ENCODE data around the gene ARHGEF5.
"Not testable (repeated sequence)": the region's sequence is repeated elsewhere in the genome, so short reads cannot be mapped to it uniquely, and the experiment has no call there.

Gene ARHGEF5

DNA sequence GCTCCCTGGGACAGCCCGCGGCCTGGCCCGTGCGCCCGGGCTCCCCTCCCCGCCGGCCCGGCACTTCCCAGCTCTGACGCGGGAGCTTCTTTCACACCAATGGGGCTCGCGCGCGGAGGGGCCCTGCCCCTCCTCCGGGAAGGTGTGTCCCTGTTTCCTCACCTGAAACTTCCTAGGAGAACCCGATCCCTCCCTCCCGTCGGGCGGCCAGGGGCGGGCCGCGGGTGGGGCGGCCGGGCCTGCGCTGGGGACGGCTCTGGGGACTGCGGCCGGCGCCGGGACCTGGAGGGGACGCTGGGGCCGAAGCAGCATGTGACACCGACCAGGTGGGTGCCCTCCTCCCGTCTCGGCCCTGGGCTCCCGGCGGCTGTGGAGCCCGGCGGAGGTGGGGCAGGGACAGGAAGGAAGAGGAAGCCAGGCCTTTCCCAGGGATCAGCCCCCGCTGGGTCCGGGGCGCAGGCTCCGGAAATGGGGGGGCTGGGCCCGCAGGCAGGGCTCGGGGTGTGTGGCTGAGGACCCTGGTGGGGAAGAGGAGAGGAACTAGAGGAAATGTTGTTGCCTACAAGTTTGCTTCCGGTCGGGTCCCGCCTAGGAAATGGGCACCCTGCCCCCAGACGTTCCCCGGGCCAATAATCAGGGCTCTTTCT lies at the start of gene ARHGEF5:
TSS of gene ARHGEF5 (plus strand) at position 227 of the 647 bp plus-strand sequence. CDS start 7,268 bp downstream, outside the sequence.
- not testable (repeated sequence) for DNase-seq (ENCODE audit: low read depth, low spot score)

- not testable (repeated sequence) for DNase-seq (ENCODE audit: low read depth, low spot score)
Observed at GRCh38 chr7:144309702-144310101, 45.5 kb upstream of the ARHGEF5 start.

GRCh38 chr7:144311218-144311617 lies 44.0 kb upstream of the ARHGEF5 start:
- not testable (repeated sequence) for DNase-seq (ENCODE audit: low read depth, low spot score)

DNA sequence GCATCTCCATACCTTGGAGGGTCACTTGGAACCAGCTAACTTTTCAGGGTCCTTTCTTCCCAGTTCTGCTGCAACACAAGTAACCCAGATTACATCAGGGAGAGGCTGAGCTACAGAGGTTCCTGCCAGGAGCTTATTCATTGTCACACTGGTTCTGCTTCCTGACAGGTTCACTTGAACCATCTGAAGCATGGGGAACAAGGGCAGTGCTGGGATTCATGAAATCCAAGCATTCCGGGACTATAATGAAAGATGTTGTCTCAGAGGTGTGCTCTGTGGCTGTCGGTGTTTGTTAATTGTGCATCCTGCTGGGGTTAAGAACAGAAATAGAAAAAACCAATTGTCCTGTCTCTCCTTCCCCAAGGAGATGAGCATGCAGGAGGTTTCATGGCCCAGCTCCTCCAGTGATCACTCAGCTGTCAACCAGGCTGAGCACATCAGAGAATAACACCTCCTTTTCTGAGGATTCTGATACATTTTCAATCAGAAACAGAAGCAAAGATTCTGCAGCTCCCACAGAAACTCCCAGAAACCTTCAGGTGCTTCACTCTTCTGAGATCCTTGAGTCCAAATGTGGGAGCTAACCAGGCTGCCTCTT lies 43.2 kb upstream of the ARHGEF5 start, which contains the start of gene OR2A1:
TSS of gene OR2A1 (plus strand) at position 548 of the 598 bp plus-strand sequence. CDS start 5,706 bp downstream, outside the sequence.
- DNase-seq (ENCODE audit: low read depth, low spot score), result not testable (repeated sequence)

DNA sequence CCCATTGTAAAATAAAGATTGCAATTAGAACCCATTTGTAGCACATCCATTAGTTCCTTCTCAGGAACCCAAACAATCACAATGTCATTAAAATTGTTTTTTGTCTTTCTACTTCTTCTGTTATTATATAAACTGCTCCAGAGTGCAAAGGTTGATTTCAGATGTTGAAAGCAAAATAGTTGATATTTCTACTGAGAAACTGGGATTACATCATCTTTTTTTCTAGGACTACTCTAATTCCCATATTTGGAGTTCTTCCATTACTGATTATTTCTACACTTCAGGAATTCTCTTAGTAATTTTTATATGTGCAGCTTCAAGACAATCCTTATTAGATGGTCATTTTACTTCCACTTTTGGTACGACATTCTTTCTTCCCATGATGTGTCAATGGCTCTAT lies 37.7 kb upstream of the ARHGEF5 start:
- DNase-seq (ENCODE audit: low read depth, low spot score), result not testable (repeated sequence)

GRCh38 chr7:144319547-144319946 lies 35.7 kb upstream of the ARHGEF5 start:
- DNase-seq (ENCODE audit: low read depth, low spot score), result not testable (repeated sequence)

DNA sequence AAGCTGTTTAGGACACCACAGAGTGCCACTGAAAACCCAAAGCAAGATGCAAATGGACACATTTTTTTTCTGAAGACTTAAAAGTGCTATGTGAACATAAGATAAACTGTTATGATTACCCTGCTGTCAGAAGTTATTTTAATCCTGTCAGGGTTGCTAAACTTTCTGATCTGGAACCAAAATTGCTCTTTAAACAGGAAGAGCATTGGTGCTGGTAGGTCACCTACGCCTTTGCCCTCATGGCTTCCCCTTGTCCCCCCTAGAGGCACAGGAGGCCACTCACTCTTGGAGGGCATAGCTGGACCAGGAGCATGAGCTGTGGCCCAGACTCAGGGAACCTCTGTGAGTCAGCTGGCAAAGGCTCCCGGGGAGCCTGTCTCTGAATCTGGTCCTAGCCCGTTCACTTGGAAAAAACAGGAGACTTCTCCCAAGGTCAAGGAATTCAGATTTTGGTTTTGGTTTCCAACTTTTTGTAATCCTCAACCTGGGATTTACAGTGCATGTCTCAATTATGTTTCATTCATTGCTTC lies 33.5 kb upstream of the ARHGEF5 start:
- not testable (repeated sequence) for DNase-seq (ENCODE audit: low read depth, low spot score)

GRCh38 chr7:144323359-144323758 lies 31.8 kb upstream of the ARHGEF5 start:
- not testable (repeated sequence) for DNase-seq (ENCODE audit: low read depth, low spot score)

- DNase-seq (ENCODE audit: low read depth, low spot score), result not testable (repeated sequence)
Observed at GRCh38 chr7:144325868-144326267, 29.3 kb upstream of the ARHGEF5 start.

DNA sequence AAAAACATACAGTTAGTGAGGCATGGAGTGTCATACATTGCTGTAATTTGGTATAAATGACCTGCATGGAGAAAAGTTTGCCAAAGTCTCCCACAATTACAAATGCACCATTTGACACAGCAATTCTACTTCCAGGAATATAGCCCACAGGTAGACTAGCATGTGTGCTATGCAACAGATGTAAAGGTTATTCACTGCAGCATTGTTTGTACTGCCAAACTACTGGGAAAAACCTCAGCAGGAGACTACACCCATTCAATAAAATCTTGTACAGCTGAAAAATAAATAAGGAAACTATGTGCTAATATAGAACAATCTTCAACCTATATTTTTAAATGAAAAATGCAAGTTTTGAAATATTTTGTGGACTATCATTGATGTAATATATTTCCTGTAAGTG lies 25.2 kb upstream of the ARHGEF5 start:
- DNase-seq (ENCODE audit: low read depth, low spot score), result not testable (repeated sequence)

- DNase-seq (ENCODE audit: low read depth, low spot score), result not testable (repeated sequence)
Observed at GRCh38 chr7:144331221-144331995, 23.8 kb upstream of the ARHGEF5 start.

GRCh38 chr7:144331996-144332288 lies 23.3 kb upstream of the ARHGEF5 start:
- DNase-seq (ENCODE audit: low read depth, low spot score), result not testable (repeated sequence)

DNA sequence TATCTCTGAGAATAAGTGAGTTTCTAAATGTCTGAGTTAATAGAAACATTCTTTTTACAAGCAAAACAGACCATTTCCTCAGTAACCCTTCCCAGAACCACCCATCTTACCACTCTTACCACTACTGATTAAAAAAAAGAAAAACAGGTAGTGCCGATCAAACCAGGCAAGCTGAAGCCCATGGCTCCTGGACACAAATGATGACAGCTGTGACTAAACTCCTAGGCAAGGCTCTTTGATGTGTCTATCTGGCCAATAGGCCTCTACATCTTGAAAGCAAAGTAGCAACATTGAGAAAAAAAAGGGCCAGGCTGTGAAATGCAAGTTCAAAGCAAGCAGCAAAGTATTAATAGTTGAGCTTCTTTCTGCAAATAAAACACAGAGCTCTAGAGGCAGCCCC lies 6.6 kb upstream of the ARHGEF5 start:
- DNase-seq (ENCODE audit: low read depth, low spot score), result not testable (repeated sequence)

- DNase-seq (ENCODE audit: low read depth, low spot score), result not testable (repeated sequence)
Observed at GRCh38 chr7:144351667-144352066, 3.5 kb upstream of the ARHGEF5 start.

DNA sequence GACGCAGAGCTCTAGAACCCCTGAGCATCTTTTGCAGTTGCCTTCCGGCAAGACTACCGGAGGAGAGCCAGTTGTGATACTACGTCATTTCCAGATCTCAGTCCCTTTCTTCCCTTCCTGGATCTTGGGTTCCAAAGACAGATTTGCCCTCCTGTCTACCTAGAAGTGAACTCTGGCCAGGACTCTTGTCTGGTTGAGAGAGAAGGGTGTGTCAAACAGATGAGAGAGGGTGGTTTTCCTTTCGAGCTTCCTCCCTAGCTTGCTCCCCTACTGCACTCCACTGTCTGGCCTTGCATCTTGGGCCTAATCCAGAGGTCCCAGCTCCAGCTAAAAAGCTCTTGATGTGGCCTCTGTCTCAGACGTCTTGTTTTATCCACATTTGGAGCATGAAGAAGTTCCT lies 983 bp downstream of the ARHGEF5 start:
- DNase-seq (ENCODE audit: low read depth, low spot score), result not testable (repeated sequence)

GRCh38 chr7:144356860-144357259 lies 1.7 kb downstream of the ARHGEF5 start:
- DNase-seq (ENCODE audit: low read depth, low spot score), result not testable (repeated sequence)

DNA sequence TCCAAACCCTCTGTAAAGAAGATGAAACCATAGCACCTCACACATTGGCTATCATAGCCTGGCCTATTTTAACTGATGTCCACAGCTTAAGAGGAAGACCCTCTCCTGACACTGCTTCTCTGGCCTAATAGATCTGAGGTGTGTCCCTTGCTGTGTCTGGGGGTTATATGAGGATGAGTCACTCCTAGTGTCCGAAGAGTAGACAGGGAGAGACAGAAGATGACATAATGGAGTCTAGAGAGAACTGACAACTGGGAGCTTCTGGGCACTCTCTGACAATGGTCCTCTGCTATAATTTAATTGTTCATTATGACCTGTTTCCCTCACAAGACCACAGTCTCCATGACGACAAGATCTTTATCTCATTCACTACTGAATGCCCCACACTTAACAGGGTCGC lies 6.9 kb downstream of the ARHGEF5 start:
- DNase-seq (ENCODE audit: low read depth, low spot score), result not testable (repeated sequence)

- not testable (repeated sequence) for DNase-seq (ENCODE audit: low read depth, low spot score)
Observed at GRCh38 chr7:144365523-144365922, 10.3 kb downstream of the ARHGEF5 start.

- not testable (repeated sequence) for DNase-seq (ENCODE audit: low read depth, low spot score)
Observed at GRCh38 chr7:144367250-144367649, 12.0 kb downstream of the ARHGEF5 start.

GRCh38 chr7:144369221-144369620 lies 14.0 kb downstream of the ARHGEF5 start:
- DNase-seq (ENCODE audit: low read depth, low spot score), result not testable (repeated sequence)

- DNase-seq (ENCODE audit: low read depth, low spot score), result peak; percentile 36
Observed at GRCh38 chr7:144378651-144379050, 23.4 kb downstream of the ARHGEF5 start.

DNA sequence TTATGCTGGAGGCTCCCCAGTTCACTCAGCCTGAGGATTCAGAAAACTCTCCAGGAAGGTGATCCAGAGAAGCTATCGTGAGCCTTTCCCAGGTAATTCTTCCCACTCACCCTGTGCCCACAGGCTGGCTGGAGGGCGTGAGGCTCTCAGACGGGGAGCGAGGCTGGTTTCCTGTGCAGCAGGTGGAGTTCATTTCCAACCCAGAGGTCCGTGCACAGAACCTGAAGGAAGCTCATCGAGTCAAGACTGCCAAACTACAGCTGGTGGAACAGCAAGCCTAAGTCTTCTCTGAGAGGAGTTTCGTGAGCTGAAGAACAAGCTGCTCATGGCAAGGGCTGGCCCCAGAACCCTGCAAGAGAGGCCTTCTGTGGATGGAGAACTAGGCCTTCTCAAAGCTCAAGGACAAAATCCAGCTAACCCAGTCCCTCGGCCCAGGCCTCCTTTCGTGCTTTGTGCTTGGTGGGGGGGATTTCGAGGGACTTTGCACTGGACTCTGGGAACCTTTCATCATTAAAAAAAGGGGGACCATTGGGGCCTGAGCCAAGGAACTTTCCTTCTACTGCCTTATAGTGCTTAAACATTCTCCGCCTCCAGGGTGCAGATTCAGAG lies 24.7 kb downstream of the ARHGEF5 start:
- no peak for DNase-seq (ENCODE audit: low read depth, low spot score)
